ENCODE measurements around the gene SVIL. TPM values are rescaled to one million over a fixed set of nuclear protein-coding genes. Genes with fewer than 3 reads are reported as not detected.
"Not testable (repeated sequence)": the region's sequence is repeated elsewhere in the genome, so short reads cannot be mapped to it uniquely, and the experiment has no call there.

SVIL gene
- total and polyA plus RNA-seq, 11 donors: 95.2 to 589 (median 355) TPM

DNA sequence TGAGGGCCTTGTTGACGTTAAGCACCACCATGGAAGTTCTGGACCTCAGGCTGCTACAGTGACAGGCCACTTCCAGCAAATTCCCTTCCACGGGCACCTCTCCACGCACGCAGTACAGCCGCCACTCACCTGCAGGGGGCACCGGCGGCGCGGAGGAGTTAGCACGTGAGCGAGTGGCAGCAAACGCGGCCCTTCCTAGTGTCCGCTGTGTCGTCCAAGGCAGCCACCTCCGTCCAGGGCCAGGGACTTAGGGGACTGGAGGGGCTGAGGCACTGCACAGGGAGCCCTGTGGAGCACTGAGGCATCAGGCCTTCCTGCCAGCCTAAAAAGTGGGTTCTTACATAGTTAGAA is 164.4 kb downstream of the SVIL start:
- WGBS, 4 donors: 57 to 63% (median 61%) methylated on average over 15 to 16 of the region's 16 CpGs

DNA sequence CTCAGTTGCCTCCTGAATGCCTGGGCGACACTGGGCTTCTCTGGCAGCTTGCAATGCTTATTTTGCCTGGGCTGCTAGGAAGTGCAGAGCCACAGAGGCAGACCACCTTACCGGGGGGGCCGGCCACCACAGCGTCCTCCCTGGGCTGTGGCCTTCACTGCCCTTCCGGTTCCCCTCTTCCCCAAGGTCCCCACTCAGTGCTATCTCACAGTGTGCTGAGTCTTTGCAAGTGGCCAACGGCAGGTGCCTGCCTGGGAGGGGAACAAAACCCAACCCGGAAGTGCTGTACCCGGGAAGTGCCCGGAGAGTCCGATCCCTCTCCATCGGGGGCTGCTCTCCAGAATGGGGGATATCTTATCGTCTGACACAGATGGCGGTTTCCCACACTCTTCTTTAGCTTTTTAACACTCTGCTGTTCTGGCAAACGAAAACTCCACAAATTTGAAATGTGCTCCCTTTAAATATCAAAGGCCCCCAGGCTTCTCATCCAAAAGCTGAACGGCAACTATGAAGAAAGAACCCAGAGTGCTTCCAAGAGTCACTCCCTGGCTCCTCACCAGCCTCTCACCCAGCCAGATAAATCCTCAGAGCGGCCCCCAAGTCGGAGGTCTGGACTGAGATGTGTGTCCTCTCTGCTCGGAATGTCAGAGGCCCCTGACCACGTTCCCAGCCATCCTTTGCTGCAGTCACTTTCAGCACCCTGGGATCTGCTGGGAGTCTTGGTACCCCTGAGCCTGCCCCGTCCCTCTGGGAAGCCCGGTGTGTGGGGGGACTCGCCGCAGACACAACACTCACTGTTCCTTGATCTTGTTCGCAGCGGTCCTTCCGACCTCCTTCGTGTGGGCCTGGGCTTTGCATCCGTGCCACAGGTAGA is 165.1 kb downstream of the SVIL start:
- no peak for DNase-seq
- Histone ChIP-seq H3K36me3 (peaks cover 0 to 100% (median 94%) of the 10 kb centered on the region in 9 donors), H3K9me3 (no peaks in the 10 kb centered on the region), H3K4me3 (no peak overlapping the region), H3K27me3 (no peaks in the 10 kb centered on the region), H3K27ac (peak overlapping the region in 9 of 12 donors; percentile 1 to 73 (median 22)), H3K4me1 (peaks cover 0 to 59% (median 14%) of the 10 kb centered on the region in 12 donors)
- 65 to 73% (median 70%) methylated on average over 20 to 28 of the region's 28 CpGs for WGBS, 4 donors
- intact Hi-C loops (cut with DNase I): loop anchor here in 1 of 10 donors (5.0 kb wide), 1 partner anchor 48 kb away; no protein-coding TSS in a partner anchor
- TF ChIP-seq, protein P1, sequence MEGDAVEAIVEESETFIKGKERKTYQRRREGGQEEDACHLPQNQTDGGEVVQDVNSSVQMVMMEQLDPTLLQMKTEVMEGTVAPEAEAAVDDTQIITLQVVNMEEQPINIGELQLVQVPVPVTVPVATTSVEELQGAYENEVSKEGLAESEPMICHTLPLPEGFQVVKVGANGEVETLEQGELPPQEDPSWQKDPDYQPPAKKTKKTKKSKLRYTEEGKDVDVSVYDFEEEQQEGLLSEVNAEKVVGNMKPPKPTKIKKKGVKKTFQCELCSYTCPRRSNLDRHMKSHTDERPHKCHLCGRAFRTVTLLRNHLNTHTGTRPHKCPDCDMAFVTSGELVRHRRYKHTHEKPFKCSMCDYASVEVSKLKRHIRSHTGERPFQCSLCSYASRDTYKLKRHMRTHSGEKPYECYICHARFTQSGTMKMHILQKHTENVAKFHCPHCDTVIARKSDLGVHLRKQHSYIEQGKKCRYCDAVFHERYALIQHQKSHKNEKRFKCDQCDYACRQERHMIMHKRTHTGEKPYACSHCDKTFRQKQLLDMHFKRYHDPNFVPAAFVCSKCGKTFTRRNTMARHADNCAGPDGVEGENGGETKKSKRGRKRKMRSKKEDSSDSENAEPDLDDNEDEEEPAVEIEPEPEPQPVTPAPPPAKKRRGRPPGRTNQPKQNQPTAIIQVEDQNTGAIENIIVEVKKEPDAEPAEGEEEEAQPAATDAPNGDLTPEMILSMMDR (IDR thresholded peaks at IDR 0.05): no peak
- no peak for TF ChIP-seq POLR2A (IDR thresholded peaks at IDR 0.05)
- ATAC-seq: peak in 1 of 4 donors; percentile 4

More for the DNA sequence above, 164.4 kb downstream of the SVIL start:
- DNase-seq (peak in 2 of 5 donors; percentile 33 to 37), ATAC-seq (peak; percentile 25 to 54 (median 44))
- H3K4me3 ChIP-seq: no peak overlapping the region
- TF ChIP-seq POLR2A (IDR thresholded peaks at IDR 0.05): no peak
- TF ChIP-seq, protein P1 (IDR thresholded peaks at IDR 0.05): peak; percentile 11 to 55 (median 38)
- peaks cover 0 to 100% (median 94%) of the 10 kb centered on the region in 9 donors for H3K36me3 ChIP-seq
- H3K9me3 ChIP-seq: no peaks in the 10 kb centered on the region
- intact Hi-C loops (cut with DNase I): no loop called here
- H3K4me1 ChIP-seq: peaks cover 0 to 59% (median 15%) of the 10 kb centered on the region in 12 donors
- H3K27ac ChIP-seq: peak overlapping the region in 7 of 12 donors; percentile 12 to 73 (median 31)
- H3K27me3 ChIP-seq: no peaks in the 10 kb centered on the region

DNA sequence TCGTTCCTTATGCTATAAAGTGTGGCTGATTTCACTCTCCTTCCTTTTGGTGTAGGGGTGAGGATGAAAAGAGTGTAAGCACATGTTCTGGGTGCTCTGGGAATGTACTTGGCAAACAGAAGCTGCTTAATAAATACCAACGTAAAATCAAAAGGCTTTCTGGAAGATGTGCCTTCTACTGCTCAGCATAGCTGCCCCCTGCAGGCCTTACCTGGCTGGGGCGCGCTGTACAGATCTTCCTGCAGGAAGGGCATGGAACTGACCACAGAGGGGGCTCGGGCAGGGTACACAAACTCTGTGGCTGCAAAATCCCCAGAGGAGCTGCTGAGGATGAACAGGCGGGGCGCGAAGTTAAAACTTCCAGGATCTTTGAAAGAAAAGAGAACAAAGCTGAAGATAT is 169.4 kb downstream of the SVIL start:
- Histone ChIP-seq H3K27ac (peak overlapping the region in 11 of 12 donors; percentile 31 to 81 (median 65)), H3K36me3 (peaks cover 2 to 100% (median 96%) of the 10 kb centered on the region in 9 donors), H3K27me3 (no peaks in the 10 kb centered on the region), H3K4me3 (no peak overlapping the region), H3K9me3 (peaks cover 0 to 5% (median 0%) of the 10 kb centered on the region in 12 donors), H3K4me1 (peaks cover 0 to 26% (median 7%) of the 10 kb centered on the region in 12 donors)
- intact Hi-C loops (cut with DNase I): loop anchor here in 1 of 10 donors (5.0 kb wide), 1 partner anchor 52 kb away; no protein-coding TSS in a partner anchor
- 87 to 96% (median 91%) methylated on average over 8 of the region's 8 CpGs for WGBS, 4 donors
- ATAC-seq (no peak), DNase-seq (no peak)
- TF ChIP-seq POLR2A (IDR thresholded peaks at IDR 0.05): no peak
- TF ChIP-seq, protein P1 (IDR thresholded peaks at IDR 0.05): peak in 3 of 12 donors; percentile 4 to 14 (median 12)

DNA sequence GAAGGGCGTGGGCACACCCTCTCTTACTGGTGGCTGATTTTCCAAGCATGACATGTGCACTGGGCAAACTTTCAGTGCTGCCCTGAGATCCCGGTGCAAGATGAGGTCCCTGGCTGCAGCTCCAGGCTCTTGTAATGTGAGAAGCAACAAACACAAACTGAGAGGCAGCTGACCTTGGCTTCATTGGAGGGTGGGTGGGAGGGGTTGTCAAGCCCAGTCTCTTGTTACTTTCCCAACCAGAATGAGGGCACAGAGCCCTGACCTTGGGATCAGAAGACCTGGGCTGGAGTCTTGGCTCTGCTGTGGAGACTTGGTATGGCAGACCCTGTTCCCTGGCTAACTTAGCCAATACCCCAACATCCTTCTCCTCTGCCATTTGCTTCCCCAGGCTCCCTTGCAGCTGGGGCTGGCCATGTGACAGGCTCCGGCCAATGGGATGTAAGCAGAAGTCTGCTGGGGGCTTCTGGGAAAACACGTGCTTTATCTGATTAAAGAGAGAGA is 170.1 kb downstream of the SVIL start:
- 43 to 58% (median 54%) methylated on average over 3 to 4 of the region's 4 CpGs for WGBS, 4 donors
- ATAC-seq: peak; percentile 63 to 83 (median 74)

More for the DNA sequence above, 170.1 kb downstream of the SVIL start:
- intact Hi-C loops (cut with DNase I): loop anchor here in 1 of 10 donors (5.0 kb wide), 1 partner anchor 53 kb away; no protein-coding TSS in a partner anchor
- not testable (repeated sequence) for H3K4me3 ChIP-seq, H3K27me3 ChIP-seq, H3K9me3 ChIP-seq
- peaks cover 2 to 100% (median 96%) of the 10 kb centered on the region in 9 donors for H3K36me3 ChIP-seq
- peak overlapping the region in 11 of 12 donors; percentile 31 to 81 (median 65) for H3K27ac ChIP-seq
- DNase-seq: peak in 3 of 5 donors; percentile 32 to 72 (median 50)
- peaks cover 0 to 22% (median 4%) of the 10 kb centered on the region in 12 donors for H3K4me1 ChIP-seq

Data from heart left ventricle (tissue), 16 donors.